ENCODE measurements around the gene MYL12A. TPM values are rescaled to one million over a fixed set of nuclear protein-coding genes. Genes with fewer than 3 reads are reported as not detected.

MYL12A gene
- total and polyA plus RNA-seq, 2 of the 8 experiments (the other 6 are each of a cell fraction or from before 2014, with no cell fraction given): 188 to 247 TPM

DNA sequence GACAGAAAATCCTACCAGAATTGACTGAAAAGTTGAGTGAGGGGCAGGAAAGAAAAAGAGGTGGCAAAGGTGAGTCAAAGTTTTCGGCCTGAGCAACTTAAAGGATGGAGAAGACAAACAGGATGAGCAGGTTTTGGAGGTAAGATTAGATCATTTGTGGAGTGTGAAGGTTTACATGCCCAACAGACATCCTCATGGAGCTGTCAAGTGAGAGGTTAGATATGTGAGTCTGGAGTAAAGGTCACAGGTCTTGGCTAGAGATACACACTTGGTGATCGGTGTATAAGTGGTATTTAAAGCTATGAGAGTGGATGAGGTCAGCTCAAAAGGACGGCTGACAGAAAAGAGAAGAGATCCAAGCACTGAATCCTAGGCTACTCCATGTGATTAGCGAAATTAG is 11.1 kb upstream of the MYL12A start (continued):
- TF ChIP-seq, protein P1, sequence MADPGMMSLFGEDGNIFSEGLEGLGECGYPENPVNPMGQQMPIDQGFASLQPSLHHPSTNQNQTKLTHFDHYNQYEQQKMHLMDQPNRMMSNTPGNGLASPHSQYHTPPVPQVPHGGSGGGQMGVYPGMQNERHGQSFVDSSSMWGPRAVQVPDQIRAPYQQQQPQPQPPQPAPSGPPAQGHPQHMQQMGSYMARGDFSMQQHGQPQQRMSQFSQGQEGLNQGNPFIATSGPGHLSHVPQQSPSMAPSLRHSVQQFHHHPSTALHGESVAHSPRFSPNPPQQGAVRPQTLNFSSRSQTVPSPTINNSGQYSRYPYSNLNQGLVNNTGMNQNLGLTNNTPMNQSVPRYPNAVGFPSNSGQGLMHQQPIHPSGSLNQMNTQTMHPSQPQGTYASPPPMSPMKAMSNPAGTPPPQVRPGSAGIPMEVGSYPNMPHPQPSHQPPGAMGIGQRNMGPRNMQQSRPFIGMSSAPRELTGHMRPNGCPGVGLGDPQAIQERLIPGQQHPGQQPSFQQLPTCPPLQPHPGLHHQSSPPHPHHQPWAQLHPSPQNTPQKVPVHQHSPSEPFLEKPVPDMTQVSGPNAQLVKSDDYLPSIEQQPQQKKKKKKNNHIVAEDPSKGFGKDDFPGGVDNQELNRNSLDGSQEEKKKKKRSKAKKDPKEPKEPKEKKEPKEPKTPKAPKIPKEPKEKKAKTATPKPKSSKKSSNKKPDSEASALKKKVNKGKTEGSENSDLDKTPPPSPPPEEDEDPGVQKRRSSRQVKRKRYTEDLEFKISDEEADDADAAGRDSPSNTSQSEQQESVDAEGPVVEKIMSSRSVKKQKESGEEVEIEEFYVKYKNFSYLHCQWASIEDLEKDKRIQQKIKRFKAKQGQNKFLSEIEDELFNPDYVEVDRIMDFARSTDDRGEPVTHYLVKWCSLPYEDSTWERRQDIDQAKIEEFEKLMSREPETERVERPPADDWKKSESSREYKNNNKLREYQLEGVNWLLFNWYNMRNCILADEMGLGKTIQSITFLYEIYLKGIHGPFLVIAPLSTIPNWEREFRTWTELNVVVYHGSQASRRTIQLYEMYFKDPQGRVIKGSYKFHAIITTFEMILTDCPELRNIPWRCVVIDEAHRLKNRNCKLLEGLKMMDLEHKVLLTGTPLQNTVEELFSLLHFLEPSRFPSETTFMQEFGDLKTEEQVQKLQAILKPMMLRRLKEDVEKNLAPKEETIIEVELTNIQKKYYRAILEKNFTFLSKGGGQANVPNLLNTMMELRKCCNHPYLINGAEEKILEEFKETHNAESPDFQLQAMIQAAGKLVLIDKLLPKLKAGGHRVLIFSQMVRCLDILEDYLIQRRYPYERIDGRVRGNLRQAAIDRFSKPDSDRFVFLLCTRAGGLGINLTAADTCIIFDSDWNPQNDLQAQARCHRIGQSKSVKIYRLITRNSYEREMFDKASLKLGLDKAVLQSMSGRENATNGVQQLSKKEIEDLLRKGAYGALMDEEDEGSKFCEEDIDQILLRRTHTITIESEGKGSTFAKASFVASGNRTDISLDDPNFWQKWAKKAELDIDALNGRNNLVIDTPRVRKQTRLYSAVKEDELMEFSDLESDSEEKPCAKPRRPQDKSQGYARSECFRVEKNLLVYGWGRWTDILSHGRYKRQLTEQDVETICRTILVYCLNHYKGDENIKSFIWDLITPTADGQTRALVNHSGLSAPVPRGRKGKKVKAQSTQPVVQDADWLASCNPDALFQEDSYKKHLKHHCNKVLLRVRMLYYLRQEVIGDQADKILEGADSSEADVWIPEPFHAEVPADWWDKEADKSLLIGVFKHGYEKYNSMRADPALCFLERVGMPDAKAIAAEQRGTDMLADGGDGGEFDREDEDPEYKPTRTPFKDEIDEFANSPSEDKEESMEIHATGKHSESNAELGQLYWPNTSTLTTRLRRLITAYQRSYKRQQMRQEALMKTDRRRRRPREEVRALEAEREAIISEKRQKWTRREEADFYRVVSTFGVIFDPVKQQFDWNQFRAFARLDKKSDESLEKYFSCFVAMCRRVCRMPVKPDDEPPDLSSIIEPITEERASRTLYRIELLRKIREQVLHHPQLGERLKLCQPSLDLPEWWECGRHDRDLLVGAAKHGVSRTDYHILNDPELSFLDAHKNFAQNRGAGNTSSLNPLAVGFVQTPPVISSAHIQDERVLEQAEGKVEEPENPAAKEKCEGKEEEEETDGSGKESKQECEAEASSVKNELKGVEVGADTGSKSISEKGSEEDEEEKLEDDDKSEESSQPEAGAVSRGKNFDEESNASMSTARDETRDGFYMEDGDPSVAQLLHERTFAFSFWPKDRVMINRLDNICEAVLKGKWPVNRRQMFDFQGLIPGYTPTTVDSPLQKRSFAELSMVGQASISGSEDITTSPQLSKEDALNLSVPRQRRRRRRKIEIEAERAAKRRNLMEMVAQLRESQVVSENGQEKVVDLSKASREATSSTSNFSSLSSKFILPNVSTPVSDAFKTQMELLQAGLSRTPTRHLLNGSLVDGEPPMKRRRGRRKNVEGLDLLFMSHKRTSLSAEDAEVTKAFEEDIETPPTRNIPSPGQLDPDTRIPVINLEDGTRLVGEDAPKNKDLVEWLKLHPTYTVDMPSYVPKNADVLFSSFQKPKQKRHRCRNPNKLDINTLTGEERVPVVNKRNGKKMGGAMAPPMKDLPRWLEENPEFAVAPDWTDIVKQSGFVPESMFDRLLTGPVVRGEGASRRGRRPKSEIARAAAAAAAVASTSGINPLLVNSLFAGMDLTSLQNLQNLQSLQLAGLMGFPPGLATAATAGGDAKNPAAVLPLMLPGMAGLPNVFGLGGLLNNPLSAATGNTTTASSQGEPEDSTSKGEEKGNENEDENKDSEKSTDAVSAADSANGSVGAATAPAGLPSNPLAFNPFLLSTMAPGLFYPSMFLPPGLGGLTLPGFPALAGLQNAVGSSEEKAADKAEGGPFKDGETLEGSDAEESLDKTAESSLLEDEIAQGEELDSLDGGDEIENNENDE (IDR thresholded peaks at IDR 0.05; ENCODE audit: insufficient replicate concordance, low read length): no peak
- TF ChIP-seq TEAD4 (IDR thresholded peaks at IDR 0.05; ENCODE audit: low read depth, low read length) (no peak), RXRA (IDR thresholded peaks at IDR 0.05; ENCODE audit: insufficient read depth, low read depth, low read length) (no peak), YY1 (IDR thresholded peaks at IDR 0.05; ENCODE audit: low read depth, low read length) (no peak), SP4 (IDR thresholded peaks at IDR 0.05; ENCODE audit: low read length) (no peak), RBBP5 (IDR thresholded peaks at IDR 0.05; ENCODE audit: borderline replicate concordance, low read depth, low read length) (no peak), CBX5 (IDR thresholded peaks at IDR 0.05; ENCODE audit: low read depth, low read length) (no peak), EGR1 (IDR thresholded peaks at IDR 0.05; ENCODE audit: borderline replicate concordance, low read depth, low read length) (no peak), NRF1 (IDR thresholded peaks at IDR 0.05; ENCODE audit: low read depth, low read length) (no peak)
- TF ChIP-seq, protein P2, sequence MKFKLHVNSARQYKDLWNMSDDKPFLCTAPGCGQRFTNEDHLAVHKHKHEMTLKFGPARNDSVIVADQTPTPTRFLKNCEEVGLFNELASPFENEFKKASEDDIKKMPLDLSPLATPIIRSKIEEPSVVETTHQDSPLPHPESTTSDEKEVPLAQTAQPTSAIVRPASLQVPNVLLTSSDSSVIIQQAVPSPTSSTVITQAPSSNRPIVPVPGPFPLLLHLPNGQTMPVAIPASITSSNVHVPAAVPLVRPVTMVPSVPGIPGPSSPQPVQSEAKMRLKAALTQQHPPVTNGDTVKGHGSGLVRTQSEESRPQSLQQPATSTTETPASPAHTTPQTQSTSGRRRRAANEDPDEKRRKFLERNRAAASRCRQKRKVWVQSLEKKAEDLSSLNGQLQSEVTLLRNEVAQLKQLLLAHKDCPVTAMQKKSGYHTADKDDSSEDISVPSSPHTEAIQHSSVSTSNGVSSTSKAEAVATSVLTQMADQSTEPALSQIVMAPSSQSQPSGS (IDR thresholded peaks at IDR 0.05; ENCODE audit: low read length): no peak
